ENCODE results near the gene ELP2.

GRCh38 chr18:36108601-36109000, 21.1 kb upstream of the ELP2 start:
- no peak for TF ChIP-seq POU2F2 (IDR thresholded peaks at IDR 0.05; ENCODE audit: low read depth, low read length)
- TF ChIP-seq POLR2A (IDR thresholded peaks at IDR 0.05; ENCODE audit: low read depth, low read length), result no peak
- no peak for TF ChIP-seq POLR2AphosphoS5 (IDR thresholded peaks at IDR 0.05; ENCODE audit: low read depth, low read length)
- TF ChIP-seq TAF1 (IDR thresholded peaks at IDR 0.05; ENCODE audit: low read depth, low read length), result no peak
- TF ChIP-seq SPI1 (IDR thresholded peaks at IDR 0.05; ENCODE audit: low read depth, low read length), result no peak
- no peak for TF ChIP-seq PAX5 (IDR thresholded peaks at IDR 0.05; ENCODE audit: insufficient read depth, low read length, severe bottlenecking)

Data from GM12891 (cell line).